Stromal cell of bone marrow (primary cell): Measurements from ENCODE around the gene SERPIND1.
A peak's percentile ranks its signal among the peaks of the same experiment; 100 is the strongest.

ENCODE experiments used
- DNase-seq: peaks from one replicate; pipeline ENCODE4 v3.0.0-alpha.2; 2012; ENCODE audit warnings: low read depth

Gene SERPIND1

GRCh38 chr22:20775342-20775895 is 1.5 kb downstream of the SERPIND1 start:
- no peak for DNase-seq

- DNase-seq = no peak
These were observed 2.9 kb downstream of the SERPIND1 start for GRCh38 chr22:20776624-20777405.

GRCh38 chr22:20777420-20778177 is 3.7 kb downstream of the SERPIND1 start:
- DNase-seq = peak; percentile 34

- no peak for DNase-seq
These were observed 5.3 kb downstream of the SERPIND1 start for GRCh38 chr22:20779014-20779817.

GRCh38 chr22:20779818-20780158 is 5.9 kb downstream of the SERPIND1 start:
- DNase-seq = no peak

GRCh38 chr22:20781272-20781990 is 7.5 kb downstream of the SERPIND1 start:
- no peak for DNase-seq

- DNase-seq = no peak
These were observed 8.2 kb downstream of the SERPIND1 start for GRCh38 chr22:20782083-20782482.

GRCh38 chr22:20782596-20783299 is 8.8 kb downstream of the SERPIND1 start:
- no peak for DNase-seq

GRCh38 chr22:20783300-20783673 is 9.4 kb downstream of the SERPIND1 start:
- no peak for DNase-seq

- peak; percentile 47 for DNase-seq
These were observed 10.2 kb downstream of the SERPIND1 start for GRCh38 chr22:20783844-20784723.

GRCh38 chr22:20785415-20785814 is 11.5 kb downstream of the SERPIND1 start:
- DNase-seq = no peak

GRCh38 chr22:20786048-20786447 is 12.1 kb downstream of the SERPIND1 start:
- DNase-seq = no peak

- no peak for DNase-seq
These were observed 12.6 kb downstream of the SERPIND1 start for GRCh38 chr22:20786536-20786979.

GRCh38 chr22:20787223-20787622 is 13.3 kb downstream of the SERPIND1 start:
- no peak for DNase-seq

GRCh38 chr22:20787746-20788626 is 14.1 kb downstream of the SERPIND1 start:
- no peak for DNase-seq

- DNase-seq = no peak
These were observed 14.9 kb downstream of the SERPIND1 start for GRCh38 chr22:20788627-20789344.

- no peak for DNase-seq
These were observed 18.5 kb downstream of the SERPIND1 start for GRCh38 chr22:20792221-20792965.
